ENCODE measurements around the gene ANKFY1. TPM values are rescaled to one million over a fixed set of nuclear protein-coding genes. Genes with fewer than 3 reads are reported as not detected.

Gene ANKFY1
- polyA plus RNA-seq, 3 donors: 7.6 to 15.3 (median 14.3) TPM

DNA sequence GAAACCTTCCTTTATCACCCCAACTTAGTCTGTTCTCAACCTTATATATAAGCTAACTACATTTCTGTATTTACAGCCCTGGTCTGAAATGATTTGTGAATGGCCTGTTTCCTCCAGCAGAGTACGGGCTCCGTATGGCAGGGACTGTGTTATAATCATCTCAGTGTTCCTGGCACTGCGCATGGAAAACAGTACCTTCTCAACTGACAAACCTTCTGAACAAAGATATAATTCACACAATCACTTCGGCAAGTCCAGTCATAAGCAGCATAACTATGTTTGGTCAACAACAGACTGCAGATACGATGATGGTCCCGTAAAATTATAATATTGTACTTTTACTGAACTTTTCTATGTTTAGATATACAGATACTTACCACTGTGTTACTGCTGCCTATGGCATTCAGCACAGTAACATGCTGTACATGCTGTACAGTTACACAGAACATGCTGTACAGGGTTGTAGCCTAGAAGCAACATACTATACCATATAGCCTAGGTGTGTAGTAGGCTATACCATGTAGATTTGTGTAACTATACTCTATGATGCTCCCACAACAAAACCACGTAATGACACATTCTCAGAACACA lies 30.0 kb downstream of the ANKFY1 start:
- WGBS, 3 donors: 89 to 95% (median 94%) methylated on average over 7 of the region's 7 CpGs
- H3K27ac ChIP-seq (ENCODE audit: low read depth, low read length): no peak overlapping the region

GRCh38 chr17:4232168-4232813 lies 31.5 kb downstream of the ANKFY1 start:
- WGBS, 3 donors: 41 to 63% (median 43%) methylated on average over 4 of the region's 4 CpGs
- no peak overlapping the region for H3K27ac ChIP-seq (ENCODE audit: low read depth, low read length)

GRCh38 chr17:4229627-4230541 lies 33.9 kb downstream of the ANKFY1 start:
- WGBS, 3 donors: 59 to 70% (median 60%) methylated on average over 8 of the region's 8 CpGs
- no peak overlapping the region for H3K27ac ChIP-seq (ENCODE audit: low read depth, low read length)

DNA sequence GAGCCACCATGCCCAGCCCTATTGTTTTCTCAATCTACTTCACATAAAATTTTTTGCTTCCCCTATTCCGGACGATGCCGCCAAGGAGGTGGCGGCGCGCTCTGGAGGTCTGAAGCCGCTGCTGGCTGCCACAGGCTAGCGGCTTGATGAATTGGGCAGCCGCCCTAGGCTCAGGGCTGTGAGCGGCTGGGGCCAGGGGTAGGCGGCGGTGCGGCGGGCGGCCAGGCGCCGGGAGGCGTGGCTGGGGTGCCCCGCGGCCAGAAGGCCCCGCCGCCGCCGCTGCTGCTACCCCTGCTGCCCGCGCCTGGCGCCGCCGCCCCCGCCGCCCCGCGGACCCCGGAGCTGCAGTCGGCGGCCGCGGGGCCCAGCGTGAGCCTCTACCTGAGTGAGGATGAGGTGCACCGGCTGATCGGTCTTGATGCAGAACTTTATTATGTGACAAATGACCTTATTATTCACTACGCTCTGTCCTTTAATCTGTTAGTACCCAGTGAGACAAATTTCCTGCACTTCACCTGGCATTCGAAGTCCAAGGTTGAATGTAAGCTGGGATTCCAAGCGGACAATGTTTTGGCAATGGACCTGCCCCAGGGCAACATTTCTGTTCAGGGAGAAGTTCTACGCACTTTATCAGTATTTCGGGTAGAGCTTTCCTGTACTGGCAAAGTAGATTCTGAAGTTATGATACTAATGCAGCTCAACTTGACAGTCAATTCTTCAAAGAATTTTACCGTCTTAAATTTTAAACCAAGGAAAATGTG lies 41.7 kb downstream of the ANKFY1 start:
- WGBS, 3 donors: 79 to 90% (median 89%) methylated on average over 41 to 47 of the region's 47 CpGs
- no peak overlapping the region for H3K27ac ChIP-seq (ENCODE audit: low read depth, low read length)

- WGBS, 3 donors: 60 to 86% (median 78%) methylated on average over 4 of the region's 4 CpGs
These were observed 42.6 kb downstream of the ANKFY1 start for GRCh38 chr17:4221163-4221562.

DNA sequence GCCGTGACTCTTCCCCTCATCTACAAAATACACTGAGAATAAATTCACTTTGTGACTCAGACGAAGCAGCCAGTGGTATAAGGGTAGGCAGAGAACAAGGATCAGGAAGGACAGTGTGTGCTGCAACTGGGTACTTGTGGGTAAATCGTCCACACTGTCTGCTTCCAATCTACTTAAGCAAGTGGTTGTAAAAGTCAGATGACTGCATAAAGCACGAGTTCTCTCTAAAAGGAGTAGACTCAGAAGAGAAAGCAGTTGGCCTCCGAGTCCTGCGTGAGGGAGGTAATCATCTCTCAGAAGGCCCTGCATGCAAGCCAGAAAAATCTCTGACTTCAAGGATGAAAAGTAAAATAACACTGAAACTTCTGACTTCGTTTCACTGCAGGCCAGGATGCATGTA lies 43.1 kb downstream of the ANKFY1 start:
- H3K27ac ChIP-seq (ENCODE audit: low read depth, low read length): no peak overlapping the region
- 54 to 75% (median 63%) methylated on average over 7 of the region's 7 CpGs for WGBS, 3 donors

More at GRCh38 chr17:4221163-4221562, 42.6 kb downstream of the ANKFY1 start:
- H3K27ac ChIP-seq (ENCODE audit: low read depth, low read length): no peak overlapping the region

DNA sequence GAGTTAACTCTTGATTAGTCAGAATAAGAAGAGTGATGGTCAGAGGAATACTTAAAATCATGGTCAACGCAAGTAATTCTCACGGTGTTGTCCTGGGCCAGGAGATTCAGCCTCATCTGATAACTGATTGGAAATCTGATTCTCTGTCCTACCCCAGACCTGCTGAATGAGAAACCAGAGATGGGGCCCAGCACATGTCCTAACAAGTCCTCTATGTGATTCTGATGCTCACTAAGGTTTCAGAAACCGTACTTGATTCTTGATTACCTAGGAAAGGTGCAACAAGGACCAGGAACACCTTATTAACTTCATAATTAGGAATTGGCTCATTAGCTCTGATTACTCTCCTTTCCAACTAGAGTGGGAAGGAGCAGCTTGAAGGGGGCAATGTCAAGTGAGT lies 44.5 kb downstream of the ANKFY1 start:
- WGBS, 3 donors: 88 to 95% (median 93%) methylated on average over 3 of the region's 3 CpGs
- no peak overlapping the region for H3K27ac ChIP-seq (ENCODE audit: low read depth, low read length)

- WGBS, 3 donors: 74 to 82% (median 81%) methylated on average over 6 of the region's 6 CpGs
- no peak overlapping the region for H3K27ac ChIP-seq (ENCODE audit: low read depth, low read length)
These were observed 47.8 kb downstream of the ANKFY1 start for GRCh38 chr17:4215882-4216570.

DNA sequence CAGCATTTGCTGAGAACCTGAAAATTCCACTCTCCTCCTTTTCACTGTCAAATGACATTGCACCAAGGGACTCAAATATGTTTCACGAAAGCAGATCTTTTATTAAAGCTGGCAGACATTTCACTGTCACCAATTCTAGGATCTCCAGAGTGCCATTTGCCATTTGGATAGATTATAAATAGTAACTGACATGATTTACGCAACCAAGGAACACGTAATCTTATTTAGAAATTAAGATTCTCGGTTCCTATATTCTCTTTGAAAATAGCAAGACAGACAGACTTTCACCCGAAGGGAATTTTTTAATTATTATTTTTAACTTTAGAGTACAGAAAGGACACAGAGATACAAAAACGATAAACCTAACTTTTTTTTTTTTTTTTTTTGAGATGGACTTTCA lies 49.6 kb downstream of the ANKFY1 start:
- H3K27ac ChIP-seq (ENCODE audit: low read depth, low read length): no peak overlapping the region
- 67 to 85% (median 67%) methylated on average over 6 of the region's 6 CpGs for WGBS, 3 donors

DNA sequence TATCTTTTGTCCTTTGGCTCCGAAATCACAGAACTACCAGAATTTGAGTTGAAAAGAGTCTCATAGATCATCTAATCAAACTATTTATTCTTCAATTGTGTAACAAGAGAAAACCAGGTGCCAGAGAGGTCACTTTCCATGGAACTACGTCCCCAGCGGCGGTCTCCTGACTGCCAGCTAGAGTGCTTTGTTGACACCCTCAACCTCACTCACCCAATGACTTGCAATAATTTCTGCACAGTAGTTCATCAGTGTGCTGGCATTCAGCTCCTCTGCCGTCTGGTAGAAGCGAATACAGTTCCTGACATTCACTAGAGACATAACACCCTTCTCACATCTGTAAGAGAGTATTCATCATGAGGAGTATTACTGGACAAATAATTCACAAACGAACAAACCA lies 54.2 kb downstream of the ANKFY1 start:
- no peak overlapping the region for H3K27ac ChIP-seq (ENCODE audit: low read depth, low read length)
- 91 to 97% (median 95%) methylated on average over 7 of the region's 7 CpGs for WGBS, 3 donors

GRCh38 chr17:4208238-4208637 lies 55.5 kb downstream of the ANKFY1 start:
- no peak overlapping the region for H3K27ac ChIP-seq (ENCODE audit: low read depth, low read length)
- WGBS, 3 donors: 65 to 83% (median 78%) methylated on average over 4 of the region's 4 CpGs

GRCh38 chr17:4206962-4207361 lies 56.8 kb downstream of the ANKFY1 start:
- 47 to 87% (median 50%) methylated on average over 10 of the region's 10 CpGs for WGBS, 3 donors
- no peak overlapping the region for H3K27ac ChIP-seq (ENCODE audit: low read depth, low read length)

DNA sequence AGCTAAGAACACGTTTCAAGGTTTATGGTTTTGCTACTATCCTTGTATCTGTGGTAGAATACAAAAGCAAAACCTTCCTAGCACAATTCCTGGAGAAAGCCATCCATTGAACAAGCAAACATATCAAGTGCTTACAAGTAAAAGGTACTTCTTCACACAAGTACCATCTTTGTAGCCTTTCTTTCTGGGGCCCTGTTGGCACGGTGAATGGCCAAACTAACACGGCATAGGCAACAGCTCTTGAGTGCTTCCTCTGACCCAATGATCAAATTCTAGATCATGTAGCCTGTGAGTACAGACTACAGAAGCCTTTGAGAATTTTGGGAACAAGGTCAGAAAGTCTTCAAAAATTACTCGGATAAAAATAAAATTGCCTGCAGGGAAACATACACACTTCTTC lies 57.9 kb downstream of the ANKFY1 start:
- 72 to 73% (median 73%) methylated on average over 4 of the region's 4 CpGs for WGBS, 3 donors
- no peak overlapping the region for H3K27ac ChIP-seq (ENCODE audit: low read depth, low read length)

- no peak overlapping the region for H3K27ac ChIP-seq (ENCODE audit: low read depth, low read length)
- WGBS, 3 donors: 46 to 51% (median 48%) methylated on average over 6 of the region's 6 CpGs
These were observed 59.0 kb downstream of the ANKFY1 start for GRCh38 chr17:4204710-4205173.

- H3K27ac ChIP-seq (ENCODE audit: low read depth, low read length): no peak overlapping the region
- WGBS, 3 donors: 67 to 71% (median 71%) methylated on average over 6 of the region's 6 CpGs
These were observed 59.6 kb downstream of the ANKFY1 start for GRCh38 chr17:4204190-4204589.

DNA sequence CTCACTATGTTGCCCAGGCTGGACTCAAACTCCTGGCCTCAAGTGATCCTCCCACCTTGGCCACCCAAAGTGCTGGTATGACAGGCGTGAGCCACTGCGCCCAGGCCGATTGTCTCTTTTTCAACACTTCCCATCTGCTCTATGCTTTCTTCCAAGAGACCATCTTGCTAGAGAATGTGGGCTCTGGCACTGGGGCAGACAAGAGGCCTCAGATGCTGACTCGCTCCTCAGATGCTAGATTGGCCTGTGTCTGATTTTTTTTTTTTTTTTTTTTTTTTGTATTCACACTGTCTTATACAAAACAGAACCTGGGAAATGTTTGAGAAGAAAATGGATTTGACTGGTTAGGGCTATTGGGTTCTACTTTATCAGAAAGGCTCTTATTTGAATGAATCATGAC lies 62.6 kb downstream of the ANKFY1 start:
- WGBS, 3 donors: 93 to 98% (median 97%) methylated on average over 4 of the region's 4 CpGs
- no peak overlapping the region for H3K27ac ChIP-seq (ENCODE audit: low read depth, low read length)

DNA sequence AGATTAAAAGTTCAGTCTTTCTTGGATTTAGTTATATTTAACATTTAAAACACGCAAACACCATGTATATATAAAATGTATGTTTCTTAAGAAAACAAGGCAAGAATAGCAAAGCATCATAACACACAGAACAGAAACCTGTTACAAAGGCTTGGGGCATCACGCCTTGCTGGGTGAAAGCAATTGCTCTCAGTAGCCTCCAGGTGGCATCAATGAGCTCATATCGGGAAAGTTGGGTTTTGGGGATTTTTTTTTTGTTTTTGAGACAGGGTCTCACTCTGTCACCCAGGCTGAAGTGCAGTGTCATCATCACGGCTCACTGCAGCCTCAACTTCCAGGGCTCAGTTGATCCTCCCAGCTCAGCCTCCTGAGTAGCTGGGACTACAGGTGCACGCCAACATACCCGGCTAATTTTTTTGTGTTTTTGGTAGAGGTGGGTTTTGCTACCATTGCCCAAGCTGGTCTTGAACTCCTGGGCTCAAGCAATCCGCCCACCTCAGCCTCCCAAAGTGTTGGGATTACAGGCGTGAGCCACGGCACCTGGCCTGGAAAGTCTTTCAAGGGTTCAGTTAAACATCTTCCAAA lies 63.9 kb downstream of the ANKFY1 start:
- no peak overlapping the region for H3K27ac ChIP-seq (ENCODE audit: low read depth, low read length)

DNA sequence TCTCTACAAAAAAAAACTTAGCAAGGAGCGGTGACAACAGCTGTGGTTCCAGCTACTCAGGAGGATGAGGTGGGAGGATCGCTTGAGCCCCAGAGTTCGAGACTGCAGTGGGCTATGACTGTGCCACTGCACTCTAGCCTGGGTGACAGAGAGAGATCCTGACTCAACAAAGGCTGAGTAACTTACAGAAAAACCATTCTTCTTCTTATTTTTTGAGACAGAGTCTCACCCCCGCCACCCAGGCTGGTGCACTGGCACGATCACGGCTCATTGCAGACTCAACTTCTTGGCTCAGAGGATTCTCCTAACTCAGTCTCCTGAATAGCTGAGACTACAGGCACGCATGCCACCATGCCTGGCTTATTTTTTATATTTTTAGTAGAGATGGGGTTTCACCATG lies 64.8 kb downstream of the ANKFY1 start:
- H3K27ac ChIP-seq (ENCODE audit: low read depth, low read length): no peak overlapping the region
- WGBS, 3 donors: 84 to 95% (median 92%) methylated on average over 7 of the region's 7 CpGs

More for the DNA sequence above, 63.9 kb downstream of the ANKFY1 start:
- 57 to 69% (median 65%) methylated on average over 9 of the region's 9 CpGs for WGBS, 3 donors
